Natural killer cell treated with Interleukin-12 subunit alpha and Interleukin-12 subunit beta and Interleukin-15 and Interleukin-18, amount 100 ng/mL, for 72 hours (primary cell): Measurements from ENCODE around the gene IFI27. TPM values are rescaled to one million over a fixed set of nuclear protein-coding genes. Genes with fewer than 3 reads are reported as not detected.
"Not testable (repeated sequence)": the region's sequence is repeated elsewhere in the genome, so short reads cannot be mapped to it uniquely, and the experiment has no call there.

Experiments
- ATAC-seq, 2 donors: fragments of 150-1000 bp; cut with Tn5 transposase in 1 of 2; sonication (Bioruptor Pico), chemical (Tn5 transposase) in 1 of 2; 2 replicates each; pipeline ENCODE4 v1.10.0; 2021
- DNase-seq: peaks from one replicate; pipeline ENCODE4 v3.0.0; 2022; ENCODE audit warnings: low spot score
- H3K27ac Mint-ChIP-seq, 2 donors: 1 replicate in 1 of 2; 2 replicates in 1 of 2; pipeline ENCODE4 v1.8.0; 2022; ENCODE audit warnings: mixed read lengths in 2 of 2, mild to moderate bottlenecking in 1 of 2, moderate library complexity in 1 of 2
- H3K27me3 Mint-ChIP-seq, 2 donors: 1 replicate in 1 of 2; 2 replicates in 1 of 2; pipeline ENCODE4 v1.8.0; 2022; ENCODE audit warnings: mixed read lengths in 2 of 2
- H3K36me3 Mint-ChIP-seq: one replicate; pipeline ENCODE4 v1.8.0; 2022; ENCODE audit warnings: mixed read lengths
- H3K4me1 Mint-ChIP-seq, 2 donors: 1 replicate in 1 of 2; 2 replicates in 1 of 2; pipeline ENCODE4 v1.8.0; 2022; ENCODE audit warnings: low read depth in 2 of 2, mixed read lengths in 2 of 2, mild to moderate bottlenecking in 1 of 2
- H3K4me3 Mint-ChIP-seq: one replicate; pipeline ENCODE4 v1.8.0; 2022; ENCODE audit warnings: mixed read lengths
- H3K9me3 Mint-ChIP-seq: 2 replicates; pipeline ENCODE4 v1.8.0; 2022; ENCODE audit warnings: mixed read lengths
- total RNA-seq, 2 donors: library from RNA; stranded (reverse); gene quantifications; one replicate each; pipeline ENCODE4 v1.2.3, GENCODE V29; 2022

IFI27 gene
- total RNA-seq, 2 donors from 2014 or later: 1.5 to 1.7 TPM

DNA sequence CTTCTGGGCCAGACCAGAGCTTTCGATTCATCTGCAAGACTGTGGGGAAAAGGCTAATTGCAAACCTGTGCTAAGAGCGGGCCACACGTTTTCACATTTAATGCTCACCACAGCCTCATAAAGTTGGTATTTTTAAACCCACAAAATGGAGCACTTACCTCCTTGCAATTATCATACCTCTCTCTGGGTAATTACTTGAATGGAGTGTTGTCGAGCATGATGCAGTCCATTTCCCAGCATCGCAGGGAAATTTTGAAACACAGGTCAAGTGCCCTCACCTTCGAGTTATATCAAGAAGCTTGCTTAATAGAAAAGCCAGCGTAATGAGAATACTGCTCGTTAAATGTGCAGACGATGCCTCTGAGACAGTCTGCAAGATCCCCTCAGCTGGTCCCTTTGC is 27.7 kb downstream of the IFI27 start:
- Mint-ChIP-seq H3K4me3 (no peak overlapping the region), H3K27ac (no peak overlapping the region), H3K27me3 (peaks cover 0 to 11% of the 10 kb centered on the region in 2 donors), H3K4me1 (no peaks in the 10 kb centered on the region), H3K9me3 (no peaks in the 10 kb centered on the region), H3K36me3 (no peaks in the 10 kb centered on the region)
- no peak for ATAC-seq
- DNase-seq: no peak

DNA sequence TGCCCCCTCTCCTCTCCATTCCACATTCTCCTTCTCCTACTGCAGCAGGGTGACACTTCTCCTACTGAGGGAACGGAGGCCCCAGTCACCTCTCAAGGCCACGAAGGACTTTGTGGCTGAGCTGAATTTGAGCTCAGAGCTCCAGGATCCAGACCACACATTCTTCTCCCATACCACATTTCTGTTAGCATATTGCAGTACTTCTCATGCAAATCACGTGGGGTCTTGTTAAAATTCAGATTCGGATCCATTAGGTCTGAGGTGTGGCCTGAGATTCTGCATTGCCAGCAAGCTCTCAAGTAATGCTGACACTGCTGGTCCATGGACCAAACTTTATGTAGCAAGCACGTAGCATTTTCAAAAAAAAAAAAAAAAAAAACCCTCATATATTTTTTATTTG is 28.5 kb downstream of the IFI27 start:
- no peak overlapping the region for H3K27ac Mint-ChIP-seq

DNA sequence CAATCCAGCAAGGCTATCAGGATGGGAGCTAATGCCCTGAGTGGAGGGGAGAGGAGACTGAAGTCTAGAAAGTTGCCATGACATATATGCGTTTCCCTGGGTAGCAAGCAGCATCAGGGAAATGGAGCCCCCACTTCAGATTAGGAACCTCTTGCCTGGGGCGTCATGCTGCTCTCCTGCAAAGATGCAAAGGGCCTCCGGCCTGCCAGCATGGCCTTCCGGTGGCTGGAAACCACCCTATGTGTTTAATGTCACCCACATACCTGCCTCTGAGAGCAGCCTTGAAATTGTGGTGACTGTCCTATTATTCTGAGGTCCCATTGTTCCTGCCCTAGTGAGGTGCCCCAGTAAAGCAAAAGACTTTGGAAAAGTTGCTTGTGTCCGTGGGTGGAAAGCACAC is 28.9 kb downstream of the IFI27 start:
- no peaks in the 10 kb centered on the region for H3K9me3 Mint-ChIP-seq
- H3K27ac Mint-ChIP-seq: no peak overlapping the region
- H3K4me1 Mint-ChIP-seq: no peaks in the 10 kb centered on the region
- H3K36me3 Mint-ChIP-seq: no peaks in the 10 kb centered on the region
- no peak for DNase-seq
- ATAC-seq: no peak
- peaks cover 0 to 11% of the 10 kb centered on the region in 2 donors for H3K27me3 Mint-ChIP-seq
- H3K4me3 Mint-ChIP-seq: no peak overlapping the region

More for the DNA sequence above, 28.5 kb downstream of the IFI27 start:
- H3K9me3 Mint-ChIP-seq: no peaks in the 10 kb centered on the region
- ATAC-seq: no peak
- H3K4me1 Mint-ChIP-seq: no peaks in the 10 kb centered on the region
- no peak overlapping the region for H3K4me3 Mint-ChIP-seq
- H3K27me3 Mint-ChIP-seq: peaks cover 0 to 11% of the 10 kb centered on the region in 2 donors
- no peak for DNase-seq
- no peaks in the 10 kb centered on the region for H3K36me3 Mint-ChIP-seq

DNA sequence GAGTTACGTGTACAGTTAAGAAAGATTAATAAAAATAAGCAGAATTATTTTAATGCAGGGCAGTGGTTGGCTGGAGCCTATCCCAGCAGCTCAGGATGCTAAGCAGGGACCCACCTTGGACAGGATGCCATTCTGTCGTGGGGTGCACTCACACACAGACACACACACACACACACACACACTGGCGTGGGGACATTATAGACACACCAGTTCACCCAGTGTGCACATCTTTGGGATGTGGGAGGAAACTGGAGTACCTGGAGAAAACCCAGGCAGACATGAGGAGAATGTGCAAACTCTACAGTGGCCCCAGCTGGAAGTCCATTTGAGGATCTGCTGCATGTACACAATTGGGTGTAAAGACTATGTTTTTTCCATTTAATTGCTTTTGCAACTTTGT is 31.7 kb downstream of the IFI27 start:
- ATAC-seq (no peak), DNase-seq (no peak)
- Mint-ChIP-seq H3K27me3 (peaks cover 0 to 3% of the 10 kb centered on the region in 2 donors), H3K27ac (no peak overlapping the region), H3K36me3 (no peaks in the 10 kb centered on the region), H3K4me1 (peaks cover 2 to 3% of the 10 kb centered on the region in 2 donors), H3K4me3 (no peak overlapping the region), H3K9me3 (no peaks in the 10 kb centered on the region)

DNA sequence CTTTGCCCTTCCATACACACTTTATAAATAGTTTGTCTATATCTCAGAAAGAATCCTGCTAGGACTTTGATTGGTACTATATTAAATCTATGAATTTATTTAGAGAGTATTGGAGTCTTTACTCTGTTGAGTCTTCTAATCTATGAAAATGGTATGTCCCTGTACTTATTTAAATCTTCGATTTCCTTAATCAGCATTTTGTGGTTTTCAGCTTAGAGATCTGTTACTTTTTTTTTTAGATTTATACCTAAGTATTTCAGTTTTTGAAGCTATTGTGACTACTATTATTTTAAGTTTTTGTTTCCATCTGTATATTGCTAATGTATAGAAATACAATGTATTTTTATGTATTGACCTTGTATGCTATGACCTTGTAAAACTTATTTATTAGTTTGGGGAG is 32.3 kb downstream of the IFI27 start:
- Mint-ChIP-seq H3K4me3 (no peak overlapping the region), H3K4me1 (peaks cover 6 to 7% of the 10 kb centered on the region in 2 donors), H3K9me3 (no peaks in the 10 kb centered on the region), H3K27me3 (peaks cover 0 to 3% of the 10 kb centered on the region in 2 donors), H3K27ac (no peak overlapping the region), H3K36me3 (no peaks in the 10 kb centered on the region)
- DNase-seq (no peak), ATAC-seq (no peak)

DNA sequence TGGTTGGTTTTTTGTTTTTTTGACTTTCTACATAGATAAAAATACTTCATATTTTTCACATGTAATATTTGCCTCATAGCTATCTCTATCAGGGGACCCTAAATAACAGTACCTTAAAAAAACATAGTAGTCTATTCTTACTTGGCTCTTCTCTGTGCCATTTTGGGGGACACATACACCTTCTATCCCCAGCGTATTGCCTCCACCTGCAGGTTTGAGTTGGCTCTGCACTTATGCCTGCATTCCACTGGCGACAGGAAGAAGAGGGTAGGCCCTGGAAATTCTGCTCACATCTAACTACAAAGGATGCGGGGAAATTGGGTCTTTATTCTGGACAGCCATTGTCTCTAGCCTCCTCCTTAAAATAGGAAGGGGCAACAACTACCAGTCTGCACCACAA is 32.7 kb downstream of the IFI27 start:
- H3K27ac Mint-ChIP-seq: no peak overlapping the region
- no peak for ATAC-seq

DNA sequence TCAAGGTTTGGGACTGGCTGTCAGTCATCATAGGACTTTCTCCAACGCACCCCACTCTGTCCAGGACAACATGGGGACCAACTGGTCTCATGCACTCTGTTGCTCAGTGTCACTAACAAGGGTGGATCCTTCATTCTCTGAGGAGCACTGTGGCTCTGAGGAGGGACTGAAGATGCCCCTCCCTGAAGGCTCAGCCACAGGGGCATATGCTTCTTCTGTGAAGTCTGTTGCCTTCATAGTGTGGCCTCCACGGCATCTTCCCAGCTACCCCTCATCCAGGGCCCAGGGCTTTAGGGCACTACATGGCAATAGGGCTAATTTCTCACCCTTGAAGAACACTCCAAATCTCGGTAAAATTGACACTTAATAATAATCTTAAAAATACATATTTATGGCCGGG is 33.2 kb downstream of the IFI27 start:
- H3K4me3 Mint-ChIP-seq: no peak overlapping the region
- no peak for ATAC-seq
- no peak for DNase-seq
- peaks cover 6 to 7% of the 10 kb centered on the region in 2 donors for H3K4me1 Mint-ChIP-seq
- peaks cover 6 to 8% of the 10 kb centered on the region in 2 donors for H3K27me3 Mint-ChIP-seq
- no peaks in the 10 kb centered on the region for H3K36me3 Mint-ChIP-seq
- H3K9me3 Mint-ChIP-seq: no peaks in the 10 kb centered on the region
- H3K27ac Mint-ChIP-seq: no peak overlapping the region

More for the DNA sequence above, 32.7 kb downstream of the IFI27 start:
- peaks cover 6 to 7% of the 10 kb centered on the region in 2 donors for H3K4me1 Mint-ChIP-seq
- H3K4me3 Mint-ChIP-seq: no peak overlapping the region
- H3K27me3 Mint-ChIP-seq: peaks cover 1 to 5% of the 10 kb centered on the region in 2 donors
- H3K9me3 Mint-ChIP-seq: no peaks in the 10 kb centered on the region
- no peak for DNase-seq
- H3K36me3 Mint-ChIP-seq: no peaks in the 10 kb centered on the region

DNA sequence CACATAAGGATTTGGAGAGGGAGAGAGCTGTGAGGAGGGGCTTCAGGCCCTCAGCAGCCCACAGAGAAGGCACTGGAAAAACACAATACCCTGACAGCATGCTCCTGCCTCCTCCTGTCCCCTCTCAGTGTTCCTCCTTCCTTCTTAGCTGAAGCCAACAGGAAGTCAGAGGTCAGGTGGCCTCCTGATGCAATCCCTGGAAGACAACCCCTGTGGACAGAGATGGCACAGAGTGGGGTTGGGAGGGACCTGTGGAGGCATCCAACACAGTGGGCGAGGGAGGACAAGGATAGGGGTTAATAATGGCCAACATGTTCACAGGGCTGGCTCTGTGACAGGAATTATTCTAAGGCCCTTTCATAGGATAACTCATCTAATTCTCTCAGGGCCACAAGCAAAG is 34.2 kb downstream of the IFI27 start:
- H3K27me3 Mint-ChIP-seq: peaks cover 10 to 13% of the 10 kb centered on the region in 2 donors
- no peak for DNase-seq
- H3K27ac Mint-ChIP-seq: peak overlapping the region in 1 of 2 donors; percentile 46
- no peaks in the 10 kb centered on the region for H3K36me3 Mint-ChIP-seq
- no peak for ATAC-seq
- no peaks in the 10 kb centered on the region for H3K9me3 Mint-ChIP-seq
- H3K4me3 Mint-ChIP-seq: no peak overlapping the region
- H3K4me1 Mint-ChIP-seq: peaks cover 6 to 7% of the 10 kb centered on the region in 2 donors

DNA sequence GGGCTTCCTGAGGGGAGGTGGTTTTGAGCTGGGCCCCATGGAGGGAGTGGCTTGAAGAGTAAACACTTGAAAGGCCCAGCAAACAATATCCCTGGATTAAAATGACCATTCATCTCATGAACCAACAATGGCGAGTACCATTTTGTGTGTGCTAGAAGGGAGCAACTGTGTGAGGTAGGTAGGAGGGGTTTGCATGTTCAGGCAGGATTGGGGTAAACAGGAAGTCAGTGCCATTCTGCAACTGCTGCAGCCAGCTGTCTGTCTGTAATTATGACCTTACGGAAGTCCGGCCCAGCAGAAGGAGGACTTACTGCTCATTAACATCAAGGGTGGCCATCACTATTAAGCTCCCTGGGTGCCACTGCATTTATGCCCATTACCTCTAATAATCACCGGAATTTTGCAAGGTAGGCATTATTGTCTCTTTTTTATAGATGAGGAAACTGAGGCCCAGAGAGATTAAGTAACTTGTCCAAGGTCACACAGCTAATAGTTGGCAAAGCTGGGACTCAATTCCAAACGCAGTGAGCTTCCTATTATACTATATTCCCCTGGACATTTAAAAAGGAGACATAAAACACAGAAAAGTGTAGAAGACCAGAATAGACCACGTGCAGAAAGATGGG is 35.5 kb downstream of the IFI27 start:
- Mint-ChIP-seq H3K4me3 (no peak overlapping the region), H3K27me3 (peaks cover 17 to 18% of the 10 kb centered on the region in 2 donors), H3K9me3 (no peaks in the 10 kb centered on the region), H3K4me1 (peaks cover 6 to 7% of the 10 kb centered on the region in 2 donors), H3K36me3 (no peaks in the 10 kb centered on the region), H3K27ac (no peak overlapping the region)
- ATAC-seq (no peak), DNase-seq (no peak)

DNA sequence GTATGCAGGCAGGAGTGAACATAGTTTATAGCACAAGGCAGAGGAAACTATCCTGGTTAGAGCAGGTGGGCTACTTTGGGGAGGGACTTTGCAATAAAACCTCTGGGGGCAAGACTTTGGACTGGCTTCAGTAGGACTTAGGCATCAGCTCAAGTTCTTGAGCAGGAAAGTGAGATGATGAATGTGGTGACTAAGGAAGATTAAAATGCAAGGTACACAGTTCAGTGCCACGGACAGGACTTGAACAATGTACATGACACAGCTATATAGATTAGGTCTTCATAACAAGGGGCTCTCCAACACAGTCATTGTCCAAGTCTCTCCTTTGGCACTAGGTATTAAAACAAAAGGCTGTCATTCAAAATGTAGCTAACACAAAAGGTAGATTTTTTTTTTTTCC is 42.1 kb downstream of the IFI27 start:
- no peak for ATAC-seq
- Mint-ChIP-seq H3K4me3 (no peak overlapping the region), H3K27me3 (peaks cover 22 to 32% of the 10 kb centered on the region in 2 donors), H3K4me1 (peaks cover 0 to under 1% of the 10 kb centered on the region in 2 donors), H3K9me3 (no peaks in the 10 kb centered on the region), H3K27ac (no peak overlapping the region), H3K36me3 (no peaks in the 10 kb centered on the region)
- no peak for DNase-seq

DNA sequence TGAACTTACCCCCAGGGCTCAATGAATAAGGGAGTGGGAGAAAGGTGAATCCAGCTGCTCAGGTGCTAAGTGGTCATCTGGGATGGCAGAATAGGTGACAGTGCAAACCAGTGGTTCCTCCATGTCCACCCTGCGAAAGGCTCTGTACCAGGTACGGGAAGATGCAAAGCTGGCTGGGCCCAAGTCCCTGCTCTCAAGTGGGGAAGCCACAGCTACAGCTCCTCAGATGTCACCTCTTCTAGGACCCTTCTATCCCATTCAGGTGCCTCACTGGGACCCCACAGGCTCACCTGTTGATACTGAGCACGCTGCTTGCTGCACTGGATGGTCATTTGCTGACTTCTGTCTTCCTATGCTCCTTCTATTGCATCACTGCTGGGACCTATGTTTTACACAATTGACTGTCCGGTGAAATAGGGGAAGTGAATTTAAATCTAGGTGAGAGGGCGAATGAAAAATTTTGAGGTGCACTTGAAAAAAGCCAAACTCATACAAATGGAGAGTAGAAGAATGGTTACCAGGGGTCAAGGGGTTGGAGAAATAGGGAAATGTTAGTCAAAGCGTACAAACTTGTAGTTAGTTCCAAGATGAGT is 43.3 kb downstream of the IFI27 start:
- Mint-ChIP-seq H3K27ac (no peak overlapping the region), H3K36me3 (no peaks in the 10 kb centered on the region), H3K4me1 (peaks cover 9% of the 10 kb centered on the region in 2 donors), H3K27me3 (peaks cover 15 to 27% of the 10 kb centered on the region in 2 donors), H3K9me3 (no peaks in the 10 kb centered on the region), H3K4me3 (no peak overlapping the region)
- ATAC-seq: no peak
- no peak for DNase-seq

DNA sequence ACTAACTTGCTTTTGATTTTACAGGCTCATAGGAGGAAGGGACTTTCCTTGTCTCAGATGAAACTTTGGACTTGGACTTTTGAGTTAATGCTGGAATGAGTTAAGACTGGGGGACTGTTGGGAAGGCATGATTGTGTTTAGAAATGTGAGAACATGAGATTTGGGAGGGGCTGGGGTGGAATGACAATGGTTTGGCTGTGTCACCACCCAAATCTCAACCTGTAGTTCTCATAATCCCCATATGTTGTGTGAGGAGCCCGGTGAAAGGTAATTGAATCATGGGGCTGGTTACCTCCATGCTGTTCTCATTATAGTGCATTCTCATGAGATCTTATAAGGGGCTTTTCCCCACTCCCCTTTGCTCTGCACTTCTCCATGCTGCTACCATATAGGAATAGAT is 45.6 kb downstream of the IFI27 start:
- not testable (repeated sequence) for H3K4me3 Mint-ChIP-seq, H3K36me3 Mint-ChIP-seq, H3K9me3 Mint-ChIP-seq, DNase-seq, H3K27ac Mint-ChIP-seq, ATAC-seq, H3K4me1 Mint-ChIP-seq
- peaks cover 4 to 19% of the 10 kb centered on the region in 2 donors for H3K27me3 Mint-ChIP-seq

DNA sequence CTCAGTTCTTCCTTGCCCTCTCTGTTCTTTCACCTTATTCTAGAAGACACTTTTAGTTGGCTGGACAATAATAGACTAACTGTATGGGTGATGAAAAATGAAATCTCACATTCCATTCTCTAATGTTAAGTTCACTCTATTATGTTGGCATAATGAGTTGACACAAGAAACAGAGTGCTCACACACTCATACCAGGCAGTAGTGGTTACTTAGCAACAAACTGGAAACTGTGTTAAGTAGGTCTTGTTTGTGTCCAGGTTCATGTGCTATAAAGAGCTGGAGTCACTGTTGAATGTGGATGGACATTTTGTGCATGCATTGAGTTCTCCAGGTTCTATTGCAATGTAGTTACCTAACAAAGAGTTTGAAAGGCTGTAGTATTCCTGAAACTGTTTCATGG is 46.7 kb downstream of the IFI27 start:
- Mint-ChIP-seq H3K36me3 (no peaks in the 10 kb centered on the region), H3K27me3 (peaks cover 0 to 17% of the 10 kb centered on the region in 2 donors), H3K4me1 (peaks cover 9% of the 10 kb centered on the region in 2 donors), H3K9me3 (no peaks in the 10 kb centered on the region), H3K27ac (no peak overlapping the region), H3K4me3 (no peak overlapping the region)
- ATAC-seq (no peak), DNase-seq (no peak)

DNA sequence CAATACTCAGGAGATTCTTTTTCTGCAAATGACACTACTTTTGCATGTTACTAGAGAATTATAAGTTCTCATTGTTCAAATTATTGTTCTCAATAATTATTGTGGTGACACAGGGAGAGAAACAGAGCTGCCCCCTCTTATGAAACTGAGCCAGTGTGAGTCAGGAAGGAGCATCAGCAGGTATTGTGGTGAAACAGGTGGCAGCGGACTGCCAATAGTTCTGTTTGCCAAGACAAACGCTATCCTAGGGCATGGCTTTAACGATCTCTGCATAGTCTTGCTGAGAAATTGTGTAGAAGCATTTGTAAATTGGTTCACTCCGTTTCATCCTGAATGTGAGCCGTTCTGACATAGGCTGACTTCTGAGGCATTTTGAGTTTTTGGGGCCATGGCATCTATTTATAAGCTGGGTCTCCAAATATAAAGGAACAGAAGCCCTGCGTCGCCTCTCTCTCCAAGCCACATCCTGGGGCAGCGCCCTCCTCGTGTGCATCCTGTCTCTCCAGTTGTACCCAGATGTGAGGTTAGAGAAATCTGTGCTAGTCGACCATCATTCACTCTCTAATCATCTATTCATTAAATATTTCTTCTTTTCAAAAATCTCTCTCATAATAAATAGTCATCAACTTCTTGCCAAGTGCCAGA is 47.8 kb downstream of the IFI27 start:
- no peaks in the 10 kb centered on the region for H3K36me3 Mint-ChIP-seq
- H3K27me3 Mint-ChIP-seq: peaks cover 0 to 13% of the 10 kb centered on the region in 2 donors
- ATAC-seq (no peak), DNase-seq (no peak)
- H3K4me1 Mint-ChIP-seq: peaks cover 9% of the 10 kb centered on the region in 2 donors
- H3K9me3 Mint-ChIP-seq: no peaks in the 10 kb centered on the region
- no peak overlapping the region for H3K27ac Mint-ChIP-seq
- no peak overlapping the region for H3K4me3 Mint-ChIP-seq
